ENCODE data around the gene ZNF275. TPM values are rescaled to one million over a fixed set of nuclear protein-coding genes. Genes with fewer than 3 reads are reported as not detected.

ZNF275 gene
- total and polyA plus RNA-seq, 2 donors (not counting 3 experiments of a cell fraction or from before 2014, with no cell fraction given), result 10.3 to 11.0 TPM

- CTCF ChIA-PET, result no interaction called here
- H2AFZ ChIP-seq (ENCODE audit: low read depth, low read length), result no peak overlapping the region
- POLR2A ChIA-PET, result no interaction called here
- no TSS peak for BruUV-seq (replicated peaks)
- H3K9me3 ChIP-seq (replicated peaks; ENCODE audit: control insufficient read depth, insufficient read depth, low read length), result no peaks in the 10 kb centered on the region
- peaks cover 0 to 3% of the 10 kb centered on the region in 2 experiments for H3K27me3 ChIP-seq (ENCODE audit: control insufficient read depth in 2 of 2, insufficient read depth in 2 of 2, low read length in 2 of 2)
- DNase-seq (ENCODE audit: low read depth, low spot score) (no peak), FAIRE-seq (peak; percentile 18)
- H3K36me3 ChIP-seq (ENCODE audit: control insufficient read depth in 2 of 2, extremely low read depth in 1 of 2, insufficient read depth in 2 of 2, low read length in 2 of 2), result no peaks in the 10 kb centered on the region
- no peak overlapping the region for H3K27ac ChIP-seq (ENCODE audit: insufficient read depth, low read depth, low read length)
- intact Hi-C loops (cut with micrococcal nuclease), result no loop called here
- H3K4me3 ChIP-seq (replicated peaks in 1 of 3; ENCODE audit: insufficient read depth in 1 of 3, low read depth in 1 of 3, low read length in 3 of 3), result no peak overlapping the region
- no peak for TF ChIP-seq EZH2 (IDR thresholded peaks at IDR 0.05; ENCODE audit: borderline replicate concordance, low read depth, low read length, severe bottlenecking)
- H3K79me2 ChIP-seq (ENCODE audit: control insufficient read depth, insufficient read depth, low read length), result no peaks in the 10 kb centered on the region
- no peaks in the 10 kb centered on the region for H4K20me1 ChIP-seq (replicated peaks; ENCODE audit: control insufficient read depth, extremely low read depth, insufficient read depth, low read length)
- H3K4me1 ChIP-seq (ENCODE audit: control insufficient read depth, extremely low read depth, insufficient read depth, low read length), result no peaks in the 10 kb centered on the region
- H3K9me1 ChIP-seq (replicated peaks; ENCODE audit: control insufficient read depth, extremely low read depth, insufficient read depth, low read length), result no peaks in the 10 kb centered on the region
- no peak overlapping the region for H3K9ac ChIP-seq (replicated peaks; ENCODE audit: extremely low read depth, insufficient read depth, low read length)
- H3K4me2 ChIP-seq (ENCODE audit: insufficient read depth, low read length), result no peak overlapping the region
- dilution Hi-C loops (cut with MboI; ENCODE audit: extremely low pct_ligation_motif_present, low sequenced_read_pairs), result no loop called here
Measured at GRCh38 chrX:153366878-153367538, 33.1 kb downstream of the ZNF275 start.

GRCh38 chrX:153370293-153371055 lies 36.5 kb downstream of the ZNF275 start:
- Histone ChIP-seq H3K27ac (ENCODE audit: insufficient read depth, low read depth, low read length) (no peak overlapping the region), H4K20me1 (replicated peaks; ENCODE audit: control insufficient read depth, extremely low read depth, insufficient read depth, low read length) (no peaks in the 10 kb centered on the region), H3K4me1 (ENCODE audit: control insufficient read depth, extremely low read depth, insufficient read depth, low read length) (no peaks in the 10 kb centered on the region), H3K4me3 (replicated peaks in 1 of 3; ENCODE audit: insufficient read depth in 1 of 3, low read depth in 1 of 3, low read length in 3 of 3) (no peak overlapping the region), H3K36me3 (ENCODE audit: control insufficient read depth in 2 of 2, extremely low read depth in 1 of 2, insufficient read depth in 2 of 2, low read length in 2 of 2) (no peaks in the 10 kb centered on the region), H3K27me3 (ENCODE audit: control insufficient read depth in 2 of 2, insufficient read depth in 2 of 2, low read length in 2 of 2) (peaks cover 2 to 3% of the 10 kb centered on the region in 2 experiments), H3K9me1 (replicated peaks; ENCODE audit: control insufficient read depth, extremely low read depth, insufficient read depth, low read length) (no peaks in the 10 kb centered on the region), H3K79me2 (ENCODE audit: control insufficient read depth, insufficient read depth, low read length) (no peaks in the 10 kb centered on the region), H3K4me2 (ENCODE audit: insufficient read depth, low read length) (no peak overlapping the region), H3K9me3 (replicated peaks; ENCODE audit: control insufficient read depth, insufficient read depth, low read length) (no peaks in the 10 kb centered on the region), H3K9ac (replicated peaks; ENCODE audit: extremely low read depth, insufficient read depth, low read length) (no peak overlapping the region), H2AFZ (ENCODE audit: low read depth, low read length) (no peak overlapping the region)
- no TSS peak for BruUV-seq (replicated peaks)
- FAIRE-seq (peak; percentile 79), DNase-seq (ENCODE audit: low read depth, low spot score) (peak; percentile 1)
- POLR2A ChIA-PET, result no interaction called here
- dilution Hi-C loops (cut with MboI; ENCODE audit: extremely low pct_ligation_motif_present, low sequenced_read_pairs), result no loop called here
- CTCF ChIA-PET, result no interaction called here
- intact Hi-C loops (cut with micrococcal nuclease), result no loop called here
- no peak for TF ChIP-seq GATA2 (IDR thresholded peaks at IDR 0.05; ENCODE audit: insufficient read depth, insufficient read length, low read depth, low read length)
- no peak for TF ChIP-seq FOS (IDR thresholded peaks at IDR 0.05; ENCODE audit: borderline replicate concordance, insufficient read depth, low read length)
- TF ChIP-seq POLR2AphosphoS5 (IDR thresholded peaks at IDR 0.05; ENCODE audit: insufficient read depth, low read depth, low read length), result no peak
- no peak for TF ChIP-seq POLR2A (IDR thresholded peaks at IDR 0.05; ENCODE audit: low read depth, low read length)
- no peak for TF ChIP-seq JUN (IDR thresholded peaks at IDR 0.05; ENCODE audit: borderline replicate concordance, insufficient read depth, insufficient read length, low read depth)
- TF ChIP-seq EZH2 (IDR thresholded peaks at IDR 0.05; ENCODE audit: borderline replicate concordance, low read depth, low read length, severe bottlenecking), result no peak
- no peak for TF ChIP-seq MYC (IDR thresholded peaks at IDR 0.05; ENCODE audit: low read depth, low read length)
- no peak for TF ChIP-seq CTCF (IDR thresholded peaks at IDR 0.05; ENCODE audit: extremely low read depth in 1 of 2, insufficient read depth in 1 of 2, low read depth in 1 of 2, low read length in 2 of 2)
- TF ChIP-seq MAX (IDR thresholded peaks at IDR 0.05; ENCODE audit: insufficient read depth, insufficient read length), result no peak
